ENCODE results near the gene HERC3. TPM values are rescaled to one million over a fixed set of nuclear protein-coding genes. Genes with fewer than 3 reads are reported as not detected.

Gene HERC3
- total RNA-seq, 2 donors from 2014 or later = 44.7 to 52.0 TPM

- DNase-seq (no peak), ATAC-seq (no peak)
- intact Hi-C loops (cut with DNase I, micrococcal nuclease) = no loop called here
Observed at GRCh38 chr4:88646528-88647280, 54.4 kb downstream of the HERC3 start.

- DNase-seq = no peak
- intact Hi-C loops (cut with DNase I, micrococcal nuclease) = no loop called here
- ATAC-seq = no peak
Observed at GRCh38 chr4:88649716-88650115, 57.4 kb downstream of the HERC3 start.

GRCh38 chr4:88653371-88653946 lies 61.2 kb downstream of the HERC3 start:
- intact Hi-C loops (cut with DNase I, micrococcal nuclease) = no loop called here
- ATAC-seq (no peak), DNase-seq (no peak)

GRCh38 chr4:88655226-88655625 lies 62.9 kb downstream of the HERC3 start:
- DNase-seq (no peak), ATAC-seq (no peak)
- intact Hi-C loops (cut with DNase I, micrococcal nuclease) = no loop called here

GRCh38 chr4:88659055-88659889 lies 67.0 kb downstream of the HERC3 start:
- intact Hi-C loops (cut with DNase I, micrococcal nuclease) = no loop called here

GRCh38 chr4:88659890-88660208 lies 67.6 kb downstream of the HERC3 start:
- intact Hi-C loops (cut with DNase I, micrococcal nuclease) = loop anchor here in 1 of 2 donors (5.0 kb wide), 1 partner anchor 123 kb away; no protein-coding TSS in a partner anchor
- ATAC-seq = peak; percentile 79
- no peak for DNase-seq

More at GRCh38 chr4:88659055-88659889, 67.0 kb downstream of the HERC3 start:
- DNase-seq = peak; percentile 32 to 46
- peak; percentile 89 for ATAC-seq

- DNase-seq = peak in 1 of 2 donors; percentile 10
- peak; percentile 72 for ATAC-seq
- intact Hi-C loops (cut with DNase I, micrococcal nuclease) = loop anchor here in 1 of 2 donors (5.0 kb wide), 1 partner anchor 123 kb away; no protein-coding TSS in a partner anchor
Observed at GRCh38 chr4:88660446-88661294, 68.4 kb downstream of the HERC3 start.

- intact Hi-C loops (cut with DNase I, micrococcal nuclease) = loop anchor here in 1 of 2 donors (5.0 kb wide), 1 partner anchor 124 kb away; no protein-coding TSS in a partner anchor
- ATAC-seq (no peak), DNase-seq (no peak)
Observed at GRCh38 chr4:88661739-88662138, 69.5 kb downstream of the HERC3 start.

GRCh38 chr4:88672987-88673386 lies 80.7 kb downstream of the HERC3 start:
- ATAC-seq (no peak), DNase-seq (peak in 1 of 2 donors; percentile 7)
- intact Hi-C loops (cut with DNase I, micrococcal nuclease) = no loop called here

GRCh38 chr4:88673886-88674285 lies 81.6 kb downstream of the HERC3 start:
- ATAC-seq = no peak
- intact Hi-C loops (cut with DNase I, micrococcal nuclease) = no loop called here

GRCh38 chr4:88674565-88674964 lies 82.3 kb downstream of the HERC3 start:
- intact Hi-C loops (cut with DNase I, micrococcal nuclease) = no loop called here
- no peak for DNase-seq
- no peak for ATAC-seq

More at GRCh38 chr4:88673886-88674285, 81.6 kb downstream of the HERC3 start:
- DNase-seq = no peak

GRCh38 chr4:88674979-88675378 lies 82.7 kb downstream of the HERC3 start:
- ATAC-seq (no peak), DNase-seq (no peak)

GRCh38 chr4:88675543-88675942 lies 83.3 kb downstream of the HERC3 start:
- intact Hi-C loops (cut with DNase I, micrococcal nuclease) = no loop called here
- no peak for ATAC-seq
- DNase-seq = no peak

More at GRCh38 chr4:88674979-88675378, 82.7 kb downstream of the HERC3 start:
- intact Hi-C loops (cut with DNase I, micrococcal nuclease) = no loop called here

- ATAC-seq (no peak), DNase-seq (no peak)
- intact Hi-C loops (cut with DNase I, micrococcal nuclease) = no loop called here
Observed at GRCh38 chr4:88681209-88681608, 88.9 kb downstream of the HERC3 start.

- intact Hi-C loops (cut with DNase I, micrococcal nuclease) = no loop called here
- DNase-seq (no peak), ATAC-seq (no peak)
Observed at GRCh38 chr4:88690355-88690754, 98.1 kb downstream of the HERC3 start.

- intact Hi-C loops (cut with DNase I, micrococcal nuclease) = no loop called here
- ATAC-seq (no peak), DNase-seq (no peak)
Observed at GRCh38 chr4:88693792-88694191, 101.5 kb downstream of the HERC3 start.

- DNase-seq (no peak), ATAC-seq (no peak)
- intact Hi-C loops (cut with DNase I, micrococcal nuclease) = no loop called here
Observed at GRCh38 chr4:88696630-88697029, 104.3 kb downstream of the HERC3 start.

GRCh38 chr4:88697141-88697540 lies 104.9 kb downstream of the HERC3 start:
- intact Hi-C loops (cut with DNase I, micrococcal nuclease) = no loop called here
- ATAC-seq (peak; percentile 21), DNase-seq (peak in 1 of 2 donors; percentile 10)
